GM10266 (cell line): ENCODE measurements around the gene RWDD1.

Source experiments
- DNase-seq: peaks from one replicate; pipeline ENCODE4 v3.0.0; 2012; ENCODE audit errors: extremely low spot score
- TF ChIP-seq, protein P1 (sequence below): IDR thresholded peaks from 2 replicates; pipeline ENCODE4 v1.5.1; 2012; ENCODE audit warnings: mild to moderate bottlenecking, low read depth; ENCODE audit not compliant: control insufficient read depth, insufficient read depth; ENCODE audit errors: missing control alignments

RWDD1 gene

GRCh38 chr6:116560130-116560529, 11.2 kb upstream of the RWDD1 start:
- TF ChIP-seq, protein P1, sequence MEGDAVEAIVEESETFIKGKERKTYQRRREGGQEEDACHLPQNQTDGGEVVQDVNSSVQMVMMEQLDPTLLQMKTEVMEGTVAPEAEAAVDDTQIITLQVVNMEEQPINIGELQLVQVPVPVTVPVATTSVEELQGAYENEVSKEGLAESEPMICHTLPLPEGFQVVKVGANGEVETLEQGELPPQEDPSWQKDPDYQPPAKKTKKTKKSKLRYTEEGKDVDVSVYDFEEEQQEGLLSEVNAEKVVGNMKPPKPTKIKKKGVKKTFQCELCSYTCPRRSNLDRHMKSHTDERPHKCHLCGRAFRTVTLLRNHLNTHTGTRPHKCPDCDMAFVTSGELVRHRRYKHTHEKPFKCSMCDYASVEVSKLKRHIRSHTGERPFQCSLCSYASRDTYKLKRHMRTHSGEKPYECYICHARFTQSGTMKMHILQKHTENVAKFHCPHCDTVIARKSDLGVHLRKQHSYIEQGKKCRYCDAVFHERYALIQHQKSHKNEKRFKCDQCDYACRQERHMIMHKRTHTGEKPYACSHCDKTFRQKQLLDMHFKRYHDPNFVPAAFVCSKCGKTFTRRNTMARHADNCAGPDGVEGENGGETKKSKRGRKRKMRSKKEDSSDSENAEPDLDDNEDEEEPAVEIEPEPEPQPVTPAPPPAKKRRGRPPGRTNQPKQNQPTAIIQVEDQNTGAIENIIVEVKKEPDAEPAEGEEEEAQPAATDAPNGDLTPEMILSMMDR = no peak
- no peak for DNase-seq

GRCh38 chr6:116561377-116562018, 9.8 kb upstream of the RWDD1 start:
- DNase-seq = peak; percentile 52

GRCh38 chr6:116562019-116562403, 9.3 kb upstream of the RWDD1 start:
- TF ChIP-seq, protein P1 = no peak
- DNase-seq = no peak

More at GRCh38 chr6:116561377-116562018, 9.8 kb upstream of the RWDD1 start:
- TF ChIP-seq, protein P1 = peak; percentile 88

GRCh38 chr6:116562614-116563013, 8.7 kb upstream of the RWDD1 start:
- TF ChIP-seq, protein P1 = no peak
- no peak for DNase-seq

DNA sequence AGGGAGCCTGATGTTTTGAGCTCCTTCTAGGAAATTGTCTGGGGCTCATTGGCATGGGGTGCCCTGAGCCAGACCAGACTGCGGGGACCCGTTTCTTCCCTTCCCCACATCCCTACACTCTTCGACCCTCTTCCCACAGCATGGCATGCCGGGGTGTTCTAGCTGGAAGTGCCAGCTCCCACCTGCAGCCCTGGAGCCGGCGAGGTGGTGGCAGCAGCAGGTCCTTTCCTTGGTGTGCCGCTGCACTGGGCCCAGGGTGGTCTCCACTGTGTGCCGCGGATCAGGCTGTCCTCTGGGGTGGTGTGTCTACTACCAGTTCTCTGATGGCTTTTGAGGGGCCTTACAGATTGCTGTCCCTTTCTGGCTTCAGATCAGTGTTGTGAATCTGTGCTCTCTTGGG, 7.5 kb upstream of the RWDD1 start:
- TF ChIP-seq, protein P1 = no peak
- no peak for DNase-seq

DNA sequence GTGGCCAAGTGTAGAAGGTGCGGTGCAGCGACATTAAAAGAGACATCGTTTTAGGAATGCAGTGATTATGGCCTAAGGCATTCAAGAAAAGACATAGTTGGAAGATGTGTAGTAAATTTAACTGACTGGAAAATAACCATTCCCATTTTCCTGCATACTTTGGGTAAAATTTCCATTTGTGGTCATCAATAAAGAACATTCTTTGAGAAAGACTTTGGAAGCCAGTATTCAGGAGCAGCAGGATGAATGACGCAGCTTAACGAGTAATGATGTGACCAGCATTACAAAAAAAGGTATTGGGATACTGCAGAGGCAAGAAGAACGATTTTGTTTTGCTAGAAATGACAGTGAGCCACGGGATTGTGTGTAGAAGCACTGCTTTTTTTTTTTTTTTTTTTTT, 7.0 kb upstream of the RWDD1 start:
- TF ChIP-seq, protein P1 = no peak
- DNase-seq = no peak

DNA sequence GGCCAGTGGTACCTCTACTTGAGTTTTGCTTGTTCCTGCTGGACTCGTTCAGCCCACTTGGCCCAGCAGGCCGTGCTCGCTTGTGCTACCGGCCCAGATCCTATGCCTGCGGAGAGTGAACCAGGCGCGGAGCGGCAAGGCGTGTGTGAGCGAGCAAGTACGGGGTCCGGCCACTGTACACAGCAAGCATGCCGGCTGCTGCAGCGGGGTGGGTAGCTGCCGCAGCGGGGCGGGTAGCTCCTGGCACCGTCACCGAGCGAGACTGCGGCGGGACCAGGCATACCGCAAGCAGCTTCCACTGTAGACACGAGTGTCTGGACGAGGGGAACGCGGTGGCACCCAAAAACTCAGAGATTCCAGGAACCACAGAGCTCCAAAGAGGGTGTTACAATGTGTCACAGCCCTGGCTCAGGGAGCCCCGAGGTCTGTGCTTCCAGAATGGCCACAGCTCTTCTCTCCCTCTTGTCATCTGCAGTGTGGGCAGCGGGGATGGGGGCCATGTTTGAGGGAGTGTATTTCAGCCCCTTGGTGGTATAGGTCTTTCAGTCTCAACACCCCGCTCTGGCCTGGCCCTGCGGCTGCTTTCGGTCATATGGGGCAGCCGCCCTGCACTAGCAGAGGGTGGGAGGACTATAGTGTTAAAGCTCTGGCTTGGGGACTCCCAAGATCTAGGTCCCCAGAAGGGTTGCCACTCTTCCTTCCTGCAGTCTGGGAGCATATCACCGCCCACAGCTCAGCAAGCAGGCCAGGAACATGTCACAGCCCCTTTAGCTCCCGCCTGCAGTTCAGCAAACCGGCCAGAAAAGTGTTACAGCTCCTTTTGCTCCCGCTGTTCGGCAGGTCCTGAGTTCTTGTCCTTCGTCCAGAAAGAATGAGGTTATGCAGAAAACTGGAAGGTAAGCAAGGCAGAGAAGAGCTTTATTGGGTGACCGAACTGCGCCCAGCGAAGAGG, 6.1 kb upstream of the RWDD1 start:
- DNase-seq = no peak
- TF ChIP-seq, protein P1 = no peak
